ENCODE data around the gene ATP2B2. TPM values are rescaled to one million over a fixed set of nuclear protein-coding genes. Genes with fewer than 3 reads are reported as not detected.

Gene ATP2B2
- total and polyA plus RNA-seq, 2 donors (not counting 1 experiment from before 2014, with no cell fraction given) = not detected

GRCh38 chr3:10358309-10358980, 146.9 kb downstream of the ATP2B2 start:
- Histone ChIP-seq H3K9me3 (ENCODE audit: control extremely low read depth in 1 of 3, control insufficient read depth in 2 of 3, insufficient read depth in 1 of 3, low read length in 2 of 3) (peaks cover 0 to 3% (median 0%) of the 10 kb centered on the region in 3 donors), H2AFZ (ENCODE audit: insufficient read depth, low read depth, low read length, poor library complexity, severe bottlenecking) (no peak overlapping the region), H3K4me1 (ENCODE audit: control insufficient read depth in 2 of 2, insufficient read depth in 2 of 2, low read length in 2 of 2) (peaks cover 15 to 33% of the 10 kb centered on the region in 2 donors), H3K36me3 (replicated peaks in 1 of 2; ENCODE audit: control extremely low read depth in 1 of 2, control insufficient read depth in 1 of 2, extremely low read depth in 1 of 2, insufficient read depth in 2 of 2, low read length in 1 of 2) (no peaks in the 10 kb centered on the region), H3K4me3 (ENCODE audit: control extremely low read depth in 1 of 5, extremely low read depth in 1 of 5, insufficient read depth in 1 of 5, low read depth in 2 of 5, low read length in 4 of 5) (no peak overlapping the region), H3K79me2 (ENCODE audit: control insufficient read depth, insufficient read depth, low read length) (no peaks in the 10 kb centered on the region), H3K9ac (ENCODE audit: low read length) (no peak overlapping the region), H3K27ac (ENCODE audit: low read length in 2 of 2) (no peak overlapping the region), H4K20me1 (ENCODE audit: control insufficient read depth, insufficient read depth, low read length, poor library complexity, severe bottlenecking) (no peaks in the 10 kb centered on the region), H3K4me2 (replicated peaks; ENCODE audit: low read depth, low read length, poor library complexity, severe bottlenecking) (no peak overlapping the region), H3K27me3 (replicated peaks in 1 of 4; ENCODE audit: control extremely low read depth in 1 of 4, control insufficient read depth in 3 of 4, insufficient read depth in 4 of 4, low read length in 3 of 4) (peaks cover 0 to 8% (median 0%) of the 10 kb centered on the region in 4 experiments)
- DNase-seq (no peak), ATAC-seq (ENCODE audit: low read depth) (no peak)
- TF ChIP-seq, protein P1, sequence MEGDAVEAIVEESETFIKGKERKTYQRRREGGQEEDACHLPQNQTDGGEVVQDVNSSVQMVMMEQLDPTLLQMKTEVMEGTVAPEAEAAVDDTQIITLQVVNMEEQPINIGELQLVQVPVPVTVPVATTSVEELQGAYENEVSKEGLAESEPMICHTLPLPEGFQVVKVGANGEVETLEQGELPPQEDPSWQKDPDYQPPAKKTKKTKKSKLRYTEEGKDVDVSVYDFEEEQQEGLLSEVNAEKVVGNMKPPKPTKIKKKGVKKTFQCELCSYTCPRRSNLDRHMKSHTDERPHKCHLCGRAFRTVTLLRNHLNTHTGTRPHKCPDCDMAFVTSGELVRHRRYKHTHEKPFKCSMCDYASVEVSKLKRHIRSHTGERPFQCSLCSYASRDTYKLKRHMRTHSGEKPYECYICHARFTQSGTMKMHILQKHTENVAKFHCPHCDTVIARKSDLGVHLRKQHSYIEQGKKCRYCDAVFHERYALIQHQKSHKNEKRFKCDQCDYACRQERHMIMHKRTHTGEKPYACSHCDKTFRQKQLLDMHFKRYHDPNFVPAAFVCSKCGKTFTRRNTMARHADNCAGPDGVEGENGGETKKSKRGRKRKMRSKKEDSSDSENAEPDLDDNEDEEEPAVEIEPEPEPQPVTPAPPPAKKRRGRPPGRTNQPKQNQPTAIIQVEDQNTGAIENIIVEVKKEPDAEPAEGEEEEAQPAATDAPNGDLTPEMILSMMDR (IDR thresholded peaks at IDR 0.05) = no peak
- TF ChIP-seq EZH2 (IDR thresholded peaks at IDR 0.05; ENCODE audit: borderline replicate concordance, insufficient read depth, low read depth, low read length, poor library complexity, severe bottlenecking) = no peak
- intact Hi-C loops (cut with micrococcal nuclease) = loop anchor here (5.0 kb wide), 1 partner anchor 34 kb away; no protein-coding TSS in a partner anchor
- no peaks in the 10 kb centered on the region for H3K9me3 Mint-ChIP-seq (ENCODE audit: insufficient read depth)
- no peak overlapping the region for H3K4me3 Mint-ChIP-seq
- ChIA-PET POLR2A (no interaction called here), CTCF (interaction anchor here (1.4 to 2.0 kb wide), 2 partner anchors 15 to 380 kb away, joined by 5 to 7 read pairs; no protein-coding TSS in a partner anchor)
- peaks cover 45% of the 10 kb centered on the region for H3K4me1 Mint-ChIP-seq
- H3K27ac Mint-ChIP-seq = peak overlapping the region; percentile 50
- peaks cover 5% of the 10 kb centered on the region for H3K27me3 Mint-ChIP-seq
- 94% methylated on average over 14 of the region's 22 CpGs for WGBS (ENCODE audit: insufficient coverage)

Data from B cell (primary cell).